Measurements from ENCODE around the gene ARCN1. TPM values are rescaled to one million over a fixed set of nuclear protein-coding genes. Genes with fewer than 3 reads are reported as not detected.

The ARCN1 gene
- total RNA-seq, 1 experiment from 2014 or later, result 83.8 TPM

DNA sequence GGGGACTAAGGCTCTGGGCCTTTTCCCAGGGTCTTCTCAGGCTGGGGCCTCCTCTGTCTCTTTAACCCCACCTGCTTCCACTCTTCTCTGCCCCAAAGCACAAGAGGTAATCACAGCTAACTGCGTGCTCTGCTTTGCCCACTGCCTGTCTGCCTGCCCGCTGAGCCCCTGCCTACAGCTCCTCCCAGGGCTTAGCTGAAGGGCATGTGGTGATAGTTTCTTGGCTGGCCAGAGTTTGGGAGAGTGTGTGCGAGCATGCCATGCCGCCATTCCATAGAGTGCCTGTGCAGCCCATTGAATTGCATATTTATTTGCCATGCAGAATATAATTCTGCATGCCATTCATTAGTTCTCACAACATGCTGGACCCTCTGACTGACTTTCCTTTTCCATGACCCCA, 67.7 kb downstream of the ARCN1 start:
- intact Hi-C loops (cut with micrococcal nuclease; ENCODE audit: unreplicated experiment), result no loop called here
- TF ChIP-seq, protein P1, sequence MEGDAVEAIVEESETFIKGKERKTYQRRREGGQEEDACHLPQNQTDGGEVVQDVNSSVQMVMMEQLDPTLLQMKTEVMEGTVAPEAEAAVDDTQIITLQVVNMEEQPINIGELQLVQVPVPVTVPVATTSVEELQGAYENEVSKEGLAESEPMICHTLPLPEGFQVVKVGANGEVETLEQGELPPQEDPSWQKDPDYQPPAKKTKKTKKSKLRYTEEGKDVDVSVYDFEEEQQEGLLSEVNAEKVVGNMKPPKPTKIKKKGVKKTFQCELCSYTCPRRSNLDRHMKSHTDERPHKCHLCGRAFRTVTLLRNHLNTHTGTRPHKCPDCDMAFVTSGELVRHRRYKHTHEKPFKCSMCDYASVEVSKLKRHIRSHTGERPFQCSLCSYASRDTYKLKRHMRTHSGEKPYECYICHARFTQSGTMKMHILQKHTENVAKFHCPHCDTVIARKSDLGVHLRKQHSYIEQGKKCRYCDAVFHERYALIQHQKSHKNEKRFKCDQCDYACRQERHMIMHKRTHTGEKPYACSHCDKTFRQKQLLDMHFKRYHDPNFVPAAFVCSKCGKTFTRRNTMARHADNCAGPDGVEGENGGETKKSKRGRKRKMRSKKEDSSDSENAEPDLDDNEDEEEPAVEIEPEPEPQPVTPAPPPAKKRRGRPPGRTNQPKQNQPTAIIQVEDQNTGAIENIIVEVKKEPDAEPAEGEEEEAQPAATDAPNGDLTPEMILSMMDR (IDR thresholded peaks at IDR 0.05; ENCODE audit: unreplicated experiment), result no peak
- Mint-ChIP-seq H3K36me3 (ENCODE audit: insufficient read depth, unreplicated experiment) (peaks cover 12% of the 10 kb centered on the region), H3K4me3 (ENCODE audit: low read depth, unreplicated experiment) (no peak overlapping the region), H3K9me3 (ENCODE audit: low read depth, unreplicated experiment) (no peaks in the 10 kb centered on the region), H3K4me1 (ENCODE audit: low read depth, unreplicated experiment) (peaks cover 11% of the 10 kb centered on the region), H3K27me3 (ENCODE audit: unreplicated experiment) (no peaks in the 10 kb centered on the region), H3K27ac (ENCODE audit: unreplicated experiment) (no peak overlapping the region)
- BruUV-seq (replicated peaks), result no TSS peak
- no peak for DNase-seq
- CTCF ChIA-PET, result no interaction called here

DNA sequence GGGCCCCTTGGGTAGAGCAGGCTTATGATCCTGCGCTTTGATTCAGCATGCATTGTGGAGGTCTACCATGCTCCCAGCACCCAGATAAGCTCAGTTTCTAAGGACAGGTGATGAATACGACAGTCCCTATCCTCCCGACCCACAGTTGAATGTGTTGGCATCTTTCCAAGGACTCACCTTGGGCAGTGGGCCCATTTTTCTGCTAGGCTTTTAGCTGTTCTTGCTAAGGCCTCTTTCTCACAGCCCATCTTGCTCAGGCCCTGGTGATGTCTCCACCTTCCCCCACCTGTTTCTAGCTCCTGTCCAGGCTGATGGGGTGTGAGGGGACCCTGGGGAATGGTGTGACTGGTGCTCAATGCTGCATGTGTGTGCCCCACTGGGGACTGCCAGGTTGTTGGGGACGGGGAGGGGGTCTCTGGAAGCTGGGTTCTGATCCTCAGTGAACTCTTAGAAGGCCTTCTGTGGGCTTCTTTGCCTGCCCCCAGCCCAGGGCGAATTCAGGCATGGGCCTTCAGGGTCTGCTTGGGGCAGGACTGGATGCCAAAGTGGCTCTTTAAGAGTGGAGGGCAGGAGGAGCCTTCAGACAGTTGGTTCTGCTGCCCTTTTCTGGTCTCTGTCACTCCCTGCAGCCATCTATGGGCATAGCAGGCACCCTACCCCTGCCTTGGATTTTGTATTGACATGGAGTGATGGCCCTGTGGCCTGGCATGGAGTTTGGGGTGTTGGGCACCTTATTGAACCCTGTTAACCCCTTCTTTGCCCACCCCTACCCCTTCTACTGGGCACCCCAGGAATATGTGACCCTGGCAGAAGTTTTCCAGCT, 68.3 kb downstream of the ARCN1 start:
- Mint-ChIP-seq H3K9me3 (ENCODE audit: low read depth, unreplicated experiment) (no peaks in the 10 kb centered on the region), H3K4me1 (ENCODE audit: low read depth, unreplicated experiment) (peaks cover 11% of the 10 kb centered on the region), H3K27ac (ENCODE audit: unreplicated experiment) (no peak overlapping the region), H3K4me3 (ENCODE audit: low read depth, unreplicated experiment) (no peak overlapping the region), H3K36me3 (ENCODE audit: insufficient read depth, unreplicated experiment) (peaks cover 7% of the 10 kb centered on the region), H3K27me3 (ENCODE audit: unreplicated experiment) (no peaks in the 10 kb centered on the region)
- BruUV-seq (replicated peaks), result no TSS peak
- CTCF ChIA-PET, result no interaction called here
- DNase-seq, result peak; percentile 3
- TF ChIP-seq, protein P1 (IDR thresholded peaks at IDR 0.05; ENCODE audit: unreplicated experiment), result no peak
- intact Hi-C loops (cut with micrococcal nuclease; ENCODE audit: unreplicated experiment), result no loop called here

DNA sequence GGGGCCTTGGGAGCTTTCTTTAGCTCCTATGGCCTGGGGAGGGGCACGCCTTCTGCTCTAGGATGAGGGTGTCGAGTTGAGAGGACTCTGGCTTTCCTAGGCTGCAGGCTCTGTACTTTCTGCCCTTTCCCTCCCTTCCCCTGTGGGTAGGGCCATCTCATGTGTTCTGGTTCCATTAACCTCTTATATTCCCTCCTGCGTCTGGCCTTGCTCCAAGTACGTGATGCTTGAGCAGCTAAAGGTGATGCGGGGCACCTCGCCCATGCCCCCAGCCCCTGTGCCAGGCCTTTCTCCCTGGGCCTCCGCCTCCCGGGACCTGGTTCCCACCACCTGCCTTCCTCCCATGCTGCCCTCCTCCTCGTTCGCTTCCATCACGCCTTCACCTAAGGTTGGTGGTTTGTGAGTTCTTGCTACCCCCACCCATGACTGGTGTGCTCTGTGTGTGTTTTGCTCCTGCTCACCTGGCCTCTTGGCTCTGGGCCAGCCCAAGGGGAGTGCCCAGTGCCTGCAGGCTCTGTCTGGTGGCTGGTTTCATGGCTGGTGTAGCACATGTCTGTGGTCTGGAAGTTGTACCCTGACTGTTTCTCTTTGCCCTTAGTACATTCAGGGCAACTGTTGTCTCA, 69.3 kb downstream of the ARCN1 start:
- H3K27ac Mint-ChIP-seq (ENCODE audit: unreplicated experiment), result no peak overlapping the region
- peak; percentile 54 for DNase-seq
- H3K4me1 Mint-ChIP-seq (ENCODE audit: low read depth, unreplicated experiment), result peaks cover 11% of the 10 kb centered on the region
- intact Hi-C loops (cut with micrococcal nuclease; ENCODE audit: unreplicated experiment), result no loop called here
- no peaks in the 10 kb centered on the region for H3K9me3 Mint-ChIP-seq (ENCODE audit: low read depth, unreplicated experiment)
- no peak overlapping the region for H3K4me3 Mint-ChIP-seq (ENCODE audit: low read depth, unreplicated experiment)
- no peaks in the 10 kb centered on the region for H3K27me3 Mint-ChIP-seq (ENCODE audit: unreplicated experiment)
- no TSS peak for BruUV-seq (replicated peaks)
- TF ChIP-seq, protein P1 (IDR thresholded peaks at IDR 0.05; ENCODE audit: unreplicated experiment), result no peak
- CTCF ChIA-PET, result interaction anchor here (0.7 kb wide), 1 partner anchor 9 kb away, joined by 4 read pairs; no protein-coding TSS in a partner anchor
- peaks cover 10% of the 10 kb centered on the region for H3K36me3 Mint-ChIP-seq (ENCODE audit: insufficient read depth, unreplicated experiment)

DNA sequence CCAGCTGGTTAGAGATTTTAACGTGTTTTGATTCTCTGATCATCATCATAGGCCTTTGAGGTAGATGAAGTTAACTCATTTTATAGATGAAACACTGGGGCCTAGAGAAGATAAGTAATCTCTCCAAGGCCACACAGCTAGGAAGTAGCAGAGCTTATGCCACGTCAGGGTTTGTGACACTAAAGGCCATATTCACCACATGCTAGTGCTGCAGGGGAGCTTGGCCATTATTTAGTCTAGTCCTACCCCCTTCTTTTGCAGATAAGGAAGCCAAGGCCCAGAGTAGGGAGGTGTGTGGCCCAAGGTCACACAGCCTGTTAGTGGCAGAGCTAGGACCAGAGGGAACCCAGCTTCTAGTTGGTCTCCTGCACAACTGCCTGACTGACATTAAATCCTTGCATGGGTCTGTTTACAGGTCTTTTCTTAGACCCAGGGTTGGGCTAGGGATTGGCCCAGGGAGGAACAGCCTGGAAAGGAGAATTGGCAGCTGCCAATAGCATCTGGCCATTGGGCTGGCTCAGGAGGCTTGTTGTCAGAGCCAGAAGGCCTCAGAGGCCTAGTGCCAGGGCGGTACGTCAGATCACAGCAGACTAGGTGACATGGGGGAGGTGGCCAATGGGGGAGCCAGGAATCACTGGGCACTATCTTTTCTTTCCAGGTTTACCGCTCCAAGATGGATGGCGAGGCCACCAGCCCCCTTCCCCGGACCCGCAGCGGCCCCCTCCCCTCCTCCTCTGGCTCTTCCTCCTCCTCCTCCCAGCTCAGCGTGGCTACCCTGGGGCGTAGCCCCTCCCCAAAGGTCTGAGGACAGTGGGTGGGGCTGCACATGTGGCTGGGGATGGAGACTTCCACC, 71.2 kb downstream of the ARCN1 start:
- no TSS peak for BruUV-seq (replicated peaks)
- CTCF ChIA-PET, result interaction anchor here (0.6 kb wide), 1 partner anchor 213 kb away, joined by 3 read pairs; no protein-coding TSS in a partner anchor

More for the DNA sequence above, 71.2 kb downstream of the ARCN1 start:
- Mint-ChIP-seq H3K4me3 (ENCODE audit: low read depth, unreplicated experiment) (no peak overlapping the region), H3K36me3 (ENCODE audit: insufficient read depth, unreplicated experiment) (peaks cover 10% of the 10 kb centered on the region), H3K27ac (ENCODE audit: unreplicated experiment) (no peak overlapping the region), H3K9me3 (ENCODE audit: low read depth, unreplicated experiment) (no peaks in the 10 kb centered on the region), H3K27me3 (ENCODE audit: unreplicated experiment) (no peaks in the 10 kb centered on the region), H3K4me1 (ENCODE audit: low read depth, unreplicated experiment) (peaks cover 11% of the 10 kb centered on the region)
- intact Hi-C loops (cut with micrococcal nuclease; ENCODE audit: unreplicated experiment), result no loop called here
- DNase-seq, result no peak
- TF ChIP-seq, protein P1 (IDR thresholded peaks at IDR 0.05; ENCODE audit: unreplicated experiment), result no peak
